ENCODE data around the gene TNFSF12.

Gene TNFSF12

DNA sequence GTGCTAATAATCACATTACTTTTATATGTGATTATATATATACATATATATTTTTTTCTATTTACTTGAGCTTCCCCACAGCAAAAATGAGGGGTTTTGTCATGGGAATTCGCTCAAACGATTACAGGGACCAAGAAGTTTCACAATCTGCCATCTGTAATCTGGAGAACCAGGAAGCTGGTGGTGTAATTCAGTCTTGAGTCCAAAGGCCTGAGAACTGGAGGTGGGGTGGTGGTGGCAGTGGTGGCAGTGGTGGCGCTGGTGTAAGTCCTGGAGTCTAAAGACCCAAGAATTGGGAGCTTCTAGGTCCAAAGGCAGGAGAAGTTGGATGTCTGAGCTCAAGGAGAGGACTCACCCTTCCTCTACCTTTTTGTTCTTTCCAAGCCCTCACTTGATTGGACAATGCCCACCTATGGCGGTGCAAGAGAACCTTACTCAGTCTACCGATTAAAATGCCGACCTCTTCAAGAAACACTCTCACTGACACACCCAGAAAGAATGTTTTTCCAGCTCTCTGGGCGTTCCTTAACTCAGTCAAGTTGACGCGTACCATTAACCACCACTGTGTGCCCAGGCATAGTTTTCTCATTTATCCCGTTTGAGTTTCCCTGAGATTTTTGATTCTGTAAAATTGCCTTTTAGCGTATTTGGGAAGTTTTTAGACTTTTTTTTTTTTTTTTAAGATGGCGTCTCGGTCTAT, 32.8 kb upstream of the TNFSF12 start:
- TF ChIP-seq, protein P1, sequence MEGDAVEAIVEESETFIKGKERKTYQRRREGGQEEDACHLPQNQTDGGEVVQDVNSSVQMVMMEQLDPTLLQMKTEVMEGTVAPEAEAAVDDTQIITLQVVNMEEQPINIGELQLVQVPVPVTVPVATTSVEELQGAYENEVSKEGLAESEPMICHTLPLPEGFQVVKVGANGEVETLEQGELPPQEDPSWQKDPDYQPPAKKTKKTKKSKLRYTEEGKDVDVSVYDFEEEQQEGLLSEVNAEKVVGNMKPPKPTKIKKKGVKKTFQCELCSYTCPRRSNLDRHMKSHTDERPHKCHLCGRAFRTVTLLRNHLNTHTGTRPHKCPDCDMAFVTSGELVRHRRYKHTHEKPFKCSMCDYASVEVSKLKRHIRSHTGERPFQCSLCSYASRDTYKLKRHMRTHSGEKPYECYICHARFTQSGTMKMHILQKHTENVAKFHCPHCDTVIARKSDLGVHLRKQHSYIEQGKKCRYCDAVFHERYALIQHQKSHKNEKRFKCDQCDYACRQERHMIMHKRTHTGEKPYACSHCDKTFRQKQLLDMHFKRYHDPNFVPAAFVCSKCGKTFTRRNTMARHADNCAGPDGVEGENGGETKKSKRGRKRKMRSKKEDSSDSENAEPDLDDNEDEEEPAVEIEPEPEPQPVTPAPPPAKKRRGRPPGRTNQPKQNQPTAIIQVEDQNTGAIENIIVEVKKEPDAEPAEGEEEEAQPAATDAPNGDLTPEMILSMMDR (IDR thresholded peaks at IDR 0.05; ENCODE audit: low read length), result no peak
- TF ChIP-seq EZH2phosphoT487 (IDR thresholded peaks at IDR 0.05; ENCODE audit: low read length), result no peak
- TF ChIP-seq EZH2 (optimal IDR thresholded peaks at IDR 0.05; ENCODE audit: low read depth, low read length), result no peak

DNA sequence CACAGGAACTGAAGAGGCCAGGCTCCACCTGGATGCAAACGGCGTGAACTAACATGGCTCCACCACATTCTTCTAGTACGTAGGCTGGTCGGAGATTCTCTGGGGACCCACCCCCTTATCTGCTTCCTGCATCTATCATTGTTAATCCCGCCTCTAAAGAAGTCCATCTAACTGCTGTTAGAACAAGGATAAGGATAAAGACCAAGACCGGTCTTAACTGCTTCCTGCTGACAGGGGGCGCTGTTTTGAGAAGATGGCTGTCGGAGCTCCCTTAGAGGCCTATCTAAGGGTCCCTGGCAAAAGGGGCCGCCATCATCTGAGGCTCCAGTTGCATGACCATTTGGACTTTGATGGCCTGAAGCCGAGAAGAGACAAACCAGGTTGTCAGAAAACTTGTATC, 25.8 kb upstream of the TNFSF12 start:
- Histone ChIP-seq H3K4me3 (ENCODE audit: low read length) (no peak overlapping the region), H3K4me1 (ENCODE audit: low read length) (no peaks in the 10 kb centered on the region)

More for the DNA sequence above, 32.8 kb upstream of the TNFSF12 start:
- H3K79me2 ChIP-seq (ENCODE audit: low read length), result no peaks in the 10 kb centered on the region
- no peaks in the 10 kb centered on the region for H3K9me3 ChIP-seq (replicated peaks; ENCODE audit: insufficient read depth, low read length)
- H3F3A ChIP-seq (ENCODE audit: insufficient read depth, low read length), result 0 out of 2 replicates have a peak, but pooled peaks cover 2% of the 10 kb centered on the region
- DNase-seq, result no peak
- H3K4me2 ChIP-seq (ENCODE audit: low read depth, low read length), result no peak overlapping the region
- H3K9me2 ChIP-seq (replicated peaks; ENCODE audit: insufficient read depth, low read length), result no peaks in the 10 kb centered on the region
- H3K4me1 ChIP-seq (ENCODE audit: low read length), result no peaks in the 10 kb centered on the region
- no peaks in the 10 kb centered on the region for H4K20me1 ChIP-seq (ENCODE audit: insufficient read depth, low read length)
- H3K36me3 ChIP-seq (replicated peaks; ENCODE audit: insufficient read depth, low read length), result no peaks in the 10 kb centered on the region
- H3K27ac ChIP-seq (ENCODE audit: low read length), result no peak overlapping the region
- H3K27me3 ChIP-seq (replicated peaks; ENCODE audit: insufficient read depth, low read length), result no peaks in the 10 kb centered on the region
- no peak overlapping the region for H2AFZ ChIP-seq (ENCODE audit: low read length)
- no peak overlapping the region for H3K4me3 ChIP-seq (ENCODE audit: low read length)
- no peak overlapping the region for H3K9ac ChIP-seq (ENCODE audit: low read length)

DNA sequence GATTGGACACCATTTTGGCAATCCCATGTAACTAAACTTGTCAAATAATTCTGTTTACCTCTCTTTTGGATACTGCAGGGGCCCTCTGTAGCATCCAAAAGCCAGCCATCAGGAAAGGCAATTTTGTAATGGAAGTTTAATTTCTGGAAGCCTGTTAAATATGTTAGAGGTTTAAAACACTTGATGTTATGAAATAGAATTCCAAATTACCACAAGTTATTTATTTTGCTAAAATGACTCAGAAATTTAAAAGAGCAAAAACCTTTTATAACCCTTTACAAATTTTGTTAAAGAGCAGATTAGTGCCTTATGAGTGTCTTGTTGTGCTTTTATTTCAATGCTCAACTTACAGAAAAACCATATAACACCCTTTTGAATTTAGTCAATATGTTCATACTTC, 20.0 kb upstream of the TNFSF12 start:
- no peak overlapping the region for H3K4me3 ChIP-seq (ENCODE audit: low read length)
- no peak overlapping the region for H2AFZ ChIP-seq (ENCODE audit: low read length)
- H3K9me2 ChIP-seq (replicated peaks; ENCODE audit: insufficient read depth, low read length), result no peaks in the 10 kb centered on the region
- H3K9me3 ChIP-seq (replicated peaks; ENCODE audit: insufficient read depth, low read length), result no peaks in the 10 kb centered on the region
- TF ChIP-seq EZH2 (optimal IDR thresholded peaks at IDR 0.05; ENCODE audit: low read depth, low read length) (no peak), EZH2phosphoT487 (IDR thresholded peaks at IDR 0.05; ENCODE audit: low read length) (no peak)
- TF ChIP-seq, protein P1 (IDR thresholded peaks at IDR 0.05; ENCODE audit: low read length), result no peak
- H3K27ac ChIP-seq (ENCODE audit: low read length), result no peak overlapping the region
- no peaks in the 10 kb centered on the region for H3F3A ChIP-seq (ENCODE audit: insufficient read depth, low read length)
- no peaks in the 10 kb centered on the region for H4K20me1 ChIP-seq (ENCODE audit: insufficient read depth, low read length)
- no peak for DNase-seq
- H3K9ac ChIP-seq (ENCODE audit: low read length), result no peak overlapping the region
- no peaks in the 10 kb centered on the region for H3K36me3 ChIP-seq (replicated peaks; ENCODE audit: insufficient read depth, low read length)
- H3K27me3 ChIP-seq (replicated peaks; ENCODE audit: insufficient read depth, low read length), result no peaks in the 10 kb centered on the region
- no peaks in the 10 kb centered on the region for H3K4me1 ChIP-seq (ENCODE audit: low read length)
- H3K79me2 ChIP-seq (ENCODE audit: low read length), result no peaks in the 10 kb centered on the region
- H3K4me2 ChIP-seq (ENCODE audit: low read depth, low read length), result no peak overlapping the region

More for the DNA sequence above, 25.8 kb upstream of the TNFSF12 start:
- Histone ChIP-seq H3K79me2 (ENCODE audit: low read length) (no peaks in the 10 kb centered on the region), H3K27me3 (replicated peaks; ENCODE audit: insufficient read depth, low read length) (no peaks in the 10 kb centered on the region), H3K27ac (ENCODE audit: low read length) (no peak overlapping the region), H3K9me2 (replicated peaks; ENCODE audit: insufficient read depth, low read length) (no peaks in the 10 kb centered on the region), H4K20me1 (ENCODE audit: insufficient read depth, low read length) (no peaks in the 10 kb centered on the region), H3K9me3 (replicated peaks; ENCODE audit: insufficient read depth, low read length) (no peaks in the 10 kb centered on the region), H3K4me2 (ENCODE audit: low read depth, low read length) (no peak overlapping the region), H3K9ac (ENCODE audit: low read length) (no peak overlapping the region), H2AFZ (ENCODE audit: low read length) (no peak overlapping the region), H3K36me3 (replicated peaks; ENCODE audit: insufficient read depth, low read length) (no peaks in the 10 kb centered on the region), H3F3A (ENCODE audit: insufficient read depth, low read length) (no peaks in the 10 kb centered on the region)
- TF ChIP-seq, protein P1 (IDR thresholded peaks at IDR 0.05; ENCODE audit: low read length), result peak; percentile 59
- no peak for TF ChIP-seq EZH2phosphoT487 (IDR thresholded peaks at IDR 0.05; ENCODE audit: low read length)
- DNase-seq, result peak; percentile 8
